ENCODE data around the gene ACAA1. TPM values are rescaled to one million over a fixed set of nuclear protein-coding genes. Genes with fewer than 3 reads are reported as not detected.

Gene ACAA1
- total RNA-seq, 3 donors from 2014 or later (not counting 1 experiment from before 2014, with no cell fraction given): 79.4 to 101 (median 93.9) TPM

- Mint-ChIP-seq H3K27me3 (ENCODE audit: low read depth in 2 of 2) (no peaks in the 10 kb centered on the region), H3K9me3 (no peaks in the 10 kb centered on the region), H3K4me1 (peaks cover 47 to 66% of the 10 kb centered on the region in 2 donors), H3K36me3 (no peaks in the 10 kb centered on the region), H3K27ac (no peak overlapping the region), H3K4me3 (no peak overlapping the region)
- no peaks in the 10 kb centered on the region for H3K27me3 ChIP-seq (ENCODE audit: control insufficient read depth, insufficient read depth, low read length)
- DNase-seq (no peak), ATAC-seq (no peak)
- WGBS (ENCODE audit: insufficient coverage): 67% methylated on average over 1 of the region's 2 CpGs
- H3K36me3 ChIP-seq (ENCODE audit: control insufficient read depth, insufficient read depth, low read length): no peaks in the 10 kb centered on the region
- no peaks in the 10 kb centered on the region for H3K9me3 ChIP-seq (ENCODE audit: control insufficient read depth, insufficient read depth, low read length)
- no peak overlapping the region for H3K27ac ChIP-seq (ENCODE audit: low read length)
- no peak for TF ChIP-seq CTCF (IDR thresholded peaks at IDR 0.05)
- no peak overlapping the region for H3K4me3 ChIP-seq (ENCODE audit: low read length)
- intact Hi-C loops (cut with micrococcal nuclease): no loop called here
- peaks cover 4% of the 10 kb centered on the region for H3K4me1 ChIP-seq (ENCODE audit: control insufficient read depth, insufficient read depth, low read length)
These were observed 34.7 kb upstream of the ACAA1 start for GRCh38 chr3:38171622-38172021.

GRCh38 chr3:38170722-38171121 is 33.8 kb upstream of the ACAA1 start:
- H3K4me3 ChIP-seq (ENCODE audit: low read length): no peak overlapping the region
- no peaks in the 10 kb centered on the region for H3K9me3 ChIP-seq (ENCODE audit: control insufficient read depth, insufficient read depth, low read length)
- no peak for DNase-seq
- H3K36me3 ChIP-seq (ENCODE audit: control insufficient read depth, insufficient read depth, low read length): no peaks in the 10 kb centered on the region
- no peaks in the 10 kb centered on the region for H3K27me3 Mint-ChIP-seq (ENCODE audit: low read depth in 2 of 2)
- H3K27me3 ChIP-seq (ENCODE audit: control insufficient read depth, insufficient read depth, low read length): no peaks in the 10 kb centered on the region
- H3K4me1 Mint-ChIP-seq: peaks cover 55 to 74% of the 10 kb centered on the region in 2 donors
- no peaks in the 10 kb centered on the region for H3K36me3 Mint-ChIP-seq
- peak overlapping the region in 1 of 2 donors; percentile 50 for H3K27ac Mint-ChIP-seq
- peaks cover 13% of the 10 kb centered on the region for H3K4me1 ChIP-seq (ENCODE audit: control insufficient read depth, insufficient read depth, low read length)
- no peak for TF ChIP-seq CTCF (IDR thresholded peaks at IDR 0.05)
- ATAC-seq: no peak
- intact Hi-C loops (cut with micrococcal nuclease): no loop called here
- no peak overlapping the region for H3K27ac ChIP-seq (ENCODE audit: low read length)
- 93% methylated on average over 4 of the region's 4 CpGs for WGBS (ENCODE audit: insufficient coverage)
- no peak overlapping the region for H3K4me3 Mint-ChIP-seq
- H3K9me3 Mint-ChIP-seq: no peaks in the 10 kb centered on the region

GRCh38 chr3:38169027-38169317 is 32.0 kb upstream of the ACAA1 start:
- no peak for ATAC-seq
- Mint-ChIP-seq H3K4me1 (peaks cover 53 to 81% of the 10 kb centered on the region in 2 donors), H3K9me3 (no peaks in the 10 kb centered on the region), H3K36me3 (no peaks in the 10 kb centered on the region), H3K4me3 (no peak overlapping the region), H3K27ac (peak overlapping the region; percentile 18 to 100), H3K27me3 (ENCODE audit: low read depth in 2 of 2) (no peaks in the 10 kb centered on the region)
- Histone ChIP-seq H3K27ac (ENCODE audit: low read length) (no peak overlapping the region), H3K4me3 (ENCODE audit: low read length) (no peak overlapping the region), H3K4me1 (ENCODE audit: control insufficient read depth, insufficient read depth, low read length) (peaks cover 15% of the 10 kb centered on the region), H3K36me3 (ENCODE audit: control insufficient read depth, insufficient read depth, low read length) (no peaks in the 10 kb centered on the region), H3K9me3 (ENCODE audit: control insufficient read depth, insufficient read depth, low read length) (no peaks in the 10 kb centered on the region), H3K27me3 (ENCODE audit: control insufficient read depth, insufficient read depth, low read length) (no peaks in the 10 kb centered on the region)
- intact Hi-C loops (cut with micrococcal nuclease): no loop called here
- peak in 1 of 2 donors; percentile 23 for DNase-seq
- TF ChIP-seq CTCF (IDR thresholded peaks at IDR 0.05): no peak
- 60% methylated on average over 1 of the region's 1 CpG for WGBS (ENCODE audit: insufficient coverage)
